ENCODE results near the gene NFE2L2. TPM values are rescaled to one million over a fixed set of nuclear protein-coding genes. Genes with fewer than 3 reads are reported as not detected.

Gene NFE2L2
- polyA plus RNA-seq, 1 donor (not counting 4 experiments of a cell fraction or from before 2014, with no cell fraction given) = 177 TPM

DNA sequence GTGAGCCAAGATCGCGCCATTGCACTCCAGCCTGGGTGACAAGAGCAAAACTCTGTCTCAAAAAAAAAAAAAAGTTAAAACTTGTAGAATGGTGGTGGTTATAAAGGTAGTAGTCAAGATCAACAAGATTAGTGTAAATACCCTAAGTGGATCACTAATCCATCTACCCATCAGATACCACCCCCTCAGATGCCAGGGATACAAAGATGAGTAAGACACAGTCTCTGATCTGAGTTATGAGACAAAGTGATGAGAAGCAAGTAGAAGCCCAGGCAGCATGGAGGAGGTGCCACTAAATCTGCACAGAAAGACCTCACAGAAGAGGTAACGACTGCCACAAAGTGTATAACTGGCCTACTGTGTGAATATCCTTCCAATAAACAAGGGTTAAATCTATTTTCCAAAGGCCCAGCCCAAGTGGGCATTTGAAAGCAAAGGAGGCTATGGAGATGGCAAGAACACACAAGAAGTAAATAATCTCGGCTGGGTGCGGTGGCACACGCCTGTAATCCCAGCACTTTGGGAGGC lies 20.2 kb downstream of the NFE2L2 start:
- Histone ChIP-seq H3K4me2 (ENCODE audit: control insufficient read depth, extremely low read depth, insufficient read depth, low read depth, low read length) (no peak overlapping the region), H2AFZ (ENCODE audit: control insufficient read depth, low read length) (no peak overlapping the region), H3K27ac (ENCODE audit: control insufficient read depth, insufficient read depth, low read length) (peak overlapping the region; percentile 49), H3K9me1 (ENCODE audit: control insufficient read depth, extremely low read depth, insufficient read depth, low read length) (peaks cover 13% of the 10 kb centered on the region), H3K9ac (ENCODE audit: control insufficient read depth, extremely low read depth, insufficient read depth, low read length) (no peak overlapping the region), H3K79me2 (ENCODE audit: control insufficient read depth, insufficient read depth, low read length) (peaks cover 96% of the 10 kb centered on the region), H3K27me3 (ENCODE audit: control insufficient read depth, extremely low read depth, insufficient read depth, low read length) (no peaks in the 10 kb centered on the region), H4K20me1 (ENCODE audit: control insufficient read depth, extremely low read depth, insufficient read depth, low read length) (peaks cover 43% of the 10 kb centered on the region), H3K4me3 (ENCODE audit: control insufficient read depth in 2 of 3, extremely low read depth in 1 of 3, insufficient read depth in 2 of 3, low read depth in 1 of 3, low read length in 3 of 3) (no peak overlapping the region), H3K4me1 (ENCODE audit: control insufficient read depth, extremely low read depth, insufficient read depth, low read length) (peaks cover 74% of the 10 kb centered on the region), H3K9me3 (ENCODE audit: control insufficient read depth, low read depth, low read length) (no peaks in the 10 kb centered on the region), H3K36me3 (ENCODE audit: control insufficient read depth in 2 of 2, extremely low read depth in 1 of 2, insufficient read depth in 2 of 2, low read length in 2 of 2) (peaks cover 3 to 36% of the 10 kb centered on the region in 2 experiments)
- FAIRE-seq (no peak), DNase-seq (ENCODE audit: low read depth, low spot score) (no peak)
- dilution Hi-C loops (cut with MboI; ENCODE audit: extremely low pct_ligation_motif_present, low sequenced_read_pairs) = no loop called here
- TF ChIP-seq, protein P1, sequence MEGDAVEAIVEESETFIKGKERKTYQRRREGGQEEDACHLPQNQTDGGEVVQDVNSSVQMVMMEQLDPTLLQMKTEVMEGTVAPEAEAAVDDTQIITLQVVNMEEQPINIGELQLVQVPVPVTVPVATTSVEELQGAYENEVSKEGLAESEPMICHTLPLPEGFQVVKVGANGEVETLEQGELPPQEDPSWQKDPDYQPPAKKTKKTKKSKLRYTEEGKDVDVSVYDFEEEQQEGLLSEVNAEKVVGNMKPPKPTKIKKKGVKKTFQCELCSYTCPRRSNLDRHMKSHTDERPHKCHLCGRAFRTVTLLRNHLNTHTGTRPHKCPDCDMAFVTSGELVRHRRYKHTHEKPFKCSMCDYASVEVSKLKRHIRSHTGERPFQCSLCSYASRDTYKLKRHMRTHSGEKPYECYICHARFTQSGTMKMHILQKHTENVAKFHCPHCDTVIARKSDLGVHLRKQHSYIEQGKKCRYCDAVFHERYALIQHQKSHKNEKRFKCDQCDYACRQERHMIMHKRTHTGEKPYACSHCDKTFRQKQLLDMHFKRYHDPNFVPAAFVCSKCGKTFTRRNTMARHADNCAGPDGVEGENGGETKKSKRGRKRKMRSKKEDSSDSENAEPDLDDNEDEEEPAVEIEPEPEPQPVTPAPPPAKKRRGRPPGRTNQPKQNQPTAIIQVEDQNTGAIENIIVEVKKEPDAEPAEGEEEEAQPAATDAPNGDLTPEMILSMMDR (optimal IDR thresholded peaks at IDR 0.05 in 1 of 3, IDR thresholded peaks at IDR 0.05 in 1 of 3, conservative IDR thresholded peaks at IDR 0.05 in 1 of 3; ENCODE audit: extremely low read depth in 1 of 3, insufficient read depth in 2 of 3, low read length in 3 of 3) = no peak
- no peak for TF ChIP-seq EZH2 (IDR thresholded peaks at IDR 0.05; ENCODE audit: low read length)

DNA sequence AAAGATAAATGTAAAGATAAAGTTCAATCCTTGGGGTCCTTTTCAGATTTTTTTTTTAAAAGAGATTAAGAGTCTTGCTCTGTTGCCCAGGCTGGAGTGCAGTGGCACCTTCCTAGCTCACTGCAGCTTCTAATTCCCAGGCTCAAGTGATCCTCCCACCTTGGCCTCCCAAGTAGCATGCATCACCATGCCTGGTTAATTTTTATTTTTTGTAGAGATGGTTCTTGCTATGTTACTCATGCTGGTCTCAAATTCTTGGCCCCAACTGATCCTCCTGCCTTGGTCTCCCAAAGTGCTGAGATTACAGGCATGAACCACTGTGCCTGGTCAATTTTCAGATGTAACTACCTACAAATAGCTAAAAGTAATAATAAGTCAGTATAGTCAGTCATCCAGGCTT lies 21.1 kb downstream of the NFE2L2 start:
- Histone ChIP-seq H3K27ac (ENCODE audit: control insufficient read depth, insufficient read depth, low read length) (peak overlapping the region; percentile 97), H3K4me3 (ENCODE audit: control insufficient read depth in 2 of 3, extremely low read depth in 1 of 3, insufficient read depth in 2 of 3, low read depth in 1 of 3, low read length in 3 of 3) (no peak overlapping the region), H3K4me1 (ENCODE audit: control insufficient read depth, extremely low read depth, insufficient read depth, low read length) (peaks cover 80% of the 10 kb centered on the region), H3K9me1 (ENCODE audit: control insufficient read depth, extremely low read depth, insufficient read depth, low read length) (peaks cover 13% of the 10 kb centered on the region), H3K9me3 (ENCODE audit: control insufficient read depth, low read depth, low read length) (no peaks in the 10 kb centered on the region), H3K36me3 (ENCODE audit: control insufficient read depth in 2 of 2, extremely low read depth in 1 of 2, insufficient read depth in 2 of 2, low read length in 2 of 2) (peaks cover 1 to 32% of the 10 kb centered on the region in 2 experiments), H3K79me2 (ENCODE audit: control insufficient read depth, insufficient read depth, low read length) (peaks cover 96% of the 10 kb centered on the region), H3K4me2 (ENCODE audit: control insufficient read depth, extremely low read depth, insufficient read depth, low read depth, low read length) (peak overlapping the region; percentile 83), H2AFZ (ENCODE audit: control insufficient read depth, low read length) (no peak overlapping the region), H4K20me1 (ENCODE audit: control insufficient read depth, extremely low read depth, insufficient read depth, low read length) (peaks cover 41% of the 10 kb centered on the region), H3K9ac (ENCODE audit: control insufficient read depth, extremely low read depth, insufficient read depth, low read length) (peak overlapping the region; percentile 74), H3K27me3 (ENCODE audit: control insufficient read depth, extremely low read depth, insufficient read depth, low read length) (no peaks in the 10 kb centered on the region)
- FAIRE-seq (no peak), DNase-seq (ENCODE audit: low read depth, low spot score) (no peak)
- no peak for TF ChIP-seq EZH2 (IDR thresholded peaks at IDR 0.05; ENCODE audit: low read length)
- TF ChIP-seq, protein P1 (optimal IDR thresholded peaks at IDR 0.05 in 1 of 3, IDR thresholded peaks at IDR 0.05 in 1 of 3, conservative IDR thresholded peaks at IDR 0.05 in 1 of 3; ENCODE audit: extremely low read depth in 1 of 3, insufficient read depth in 2 of 3, low read length in 3 of 3) = no peak
- dilution Hi-C loops (cut with MboI; ENCODE audit: extremely low pct_ligation_motif_present, low sequenced_read_pairs) = no loop called here
